Measurements from ENCODE around the gene DIDO1.

Gene DIDO1

DNA sequence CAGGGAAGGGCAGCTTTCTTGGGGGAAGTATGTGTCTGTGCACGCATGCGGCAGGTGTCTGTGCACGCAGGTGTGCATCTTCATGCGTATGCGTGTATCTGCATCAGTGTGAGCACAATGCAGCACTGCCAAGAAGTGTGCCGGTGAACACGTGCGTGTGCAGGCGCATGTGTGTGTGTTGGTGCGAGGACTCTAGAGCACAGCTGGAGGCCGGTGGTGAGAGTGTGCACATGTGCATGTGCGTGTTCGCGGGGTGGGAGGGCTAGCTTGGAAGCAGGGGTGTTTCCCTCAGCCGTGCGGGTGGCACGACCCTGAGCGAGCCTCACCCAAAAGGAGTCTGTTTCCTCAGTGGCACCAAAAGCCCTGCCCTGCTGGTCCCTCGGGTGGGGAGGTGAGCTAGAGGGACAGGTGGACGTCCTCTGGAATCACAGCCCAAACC lies 33.7 kb upstream of the DIDO1 start:
- Histone ChIP-seq H3K36me3 (ENCODE audit: control insufficient read depth, insufficient read depth, low read length) (peaks cover 2% of the 10 kb centered on the region), H3K9ac (ENCODE audit: low read length) (no peak overlapping the region), H3K4me1 (ENCODE audit: control insufficient read depth, insufficient read depth, low read length) (no peaks in the 10 kb centered on the region), H3K27ac (ENCODE audit: low read depth, low read length) (no peak overlapping the region), H3K4me3 (ENCODE audit: low read length) (no peak overlapping the region), H3K27me3 (ENCODE audit: control insufficient read depth, insufficient read depth, low read length) (no peaks in the 10 kb centered on the region)

DNA sequence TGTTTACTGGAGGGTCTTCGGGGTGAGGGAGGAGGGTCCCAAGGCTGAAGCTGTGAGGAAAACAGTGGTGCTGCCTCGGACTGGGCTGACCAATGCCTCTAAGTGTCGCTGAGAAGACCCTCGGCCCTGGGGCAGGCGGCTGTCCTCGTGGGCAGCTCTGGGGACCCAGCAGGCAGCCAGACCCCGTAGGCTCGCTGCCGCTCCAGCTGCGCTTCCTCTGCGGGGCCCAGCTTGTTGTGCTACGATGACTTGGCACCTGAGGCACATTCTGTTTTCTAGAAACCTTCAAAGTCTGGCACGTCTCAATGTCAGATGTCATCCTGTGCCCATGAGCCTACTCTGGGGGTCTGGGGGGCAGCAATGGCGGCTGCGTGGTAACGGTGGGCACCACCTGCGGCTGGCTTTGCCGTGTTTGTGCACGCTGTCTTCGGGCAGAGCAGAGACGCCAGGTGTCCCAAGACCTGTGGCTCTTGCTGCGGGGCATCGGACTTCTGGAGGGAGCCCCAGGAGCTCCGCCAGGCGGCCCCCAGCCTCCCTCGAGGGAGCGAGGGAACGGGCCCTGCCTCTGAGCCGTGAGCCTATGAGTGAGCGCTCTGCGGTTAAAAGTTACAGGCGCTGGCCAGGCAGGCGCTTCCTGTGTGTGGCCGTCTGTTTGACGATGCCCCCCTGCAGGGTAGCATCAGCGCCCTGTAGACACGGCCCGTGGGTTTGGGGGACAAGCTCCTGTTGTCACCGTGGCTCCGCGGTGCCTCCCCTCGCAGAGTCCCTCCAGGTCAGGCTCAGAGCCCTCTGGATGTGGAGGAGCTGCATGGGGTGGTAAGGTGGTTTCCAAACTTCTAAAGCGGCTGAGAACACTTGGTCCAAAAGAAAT lies 33.0 kb upstream of the DIDO1 start:
- Histone ChIP-seq H3K4me1 (ENCODE audit: control insufficient read depth, insufficient read depth, low read length) (peaks cover 2% of the 10 kb centered on the region), H3K27ac (ENCODE audit: low read depth, low read length) (no peak overlapping the region), H3K36me3 (ENCODE audit: control insufficient read depth, insufficient read depth, low read length) (peaks cover 2% of the 10 kb centered on the region)

DNA sequence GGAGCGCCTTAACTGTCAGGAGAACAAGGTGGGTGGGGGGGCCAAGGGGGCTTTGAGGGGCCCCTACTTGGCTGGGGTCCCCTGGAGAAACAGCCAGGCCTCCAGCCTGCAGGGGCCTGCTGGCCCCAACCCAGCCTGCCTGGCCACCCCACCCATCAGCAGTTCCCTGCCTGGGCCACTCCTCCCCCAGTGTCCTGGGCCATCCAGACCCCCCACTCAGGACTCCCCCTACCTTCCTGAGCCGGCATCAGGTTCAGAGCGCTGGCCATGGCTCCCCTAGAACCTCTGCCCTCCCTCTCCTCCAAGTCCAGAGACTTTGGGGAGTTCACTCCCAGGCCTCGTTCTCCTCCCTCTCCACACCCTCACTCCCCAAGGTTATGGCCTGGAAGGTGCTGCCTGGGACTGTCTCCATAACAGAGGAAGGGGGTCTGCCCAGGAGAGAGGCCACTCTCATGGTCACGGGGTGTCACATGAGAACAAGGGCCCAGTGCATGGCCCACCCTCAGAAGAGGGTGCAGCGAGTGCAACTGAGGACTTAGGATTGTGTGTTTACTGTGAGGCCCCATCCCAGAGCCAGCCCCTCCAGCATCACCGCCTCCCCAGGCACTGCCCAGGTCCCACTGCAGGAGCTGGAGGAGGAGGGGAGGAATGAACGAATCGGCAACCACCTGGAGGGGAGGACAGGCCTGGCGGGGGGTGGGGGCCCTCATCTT lies 32.2 kb upstream of the DIDO1 start:
- H3K4me3 ChIP-seq (ENCODE audit: low read length): no peak overlapping the region
- peaks cover 2% of the 10 kb centered on the region for H3K36me3 ChIP-seq (ENCODE audit: control insufficient read depth, insufficient read depth, low read length)
- H3K9ac ChIP-seq (ENCODE audit: low read length): no peak overlapping the region
- H3K27ac ChIP-seq (ENCODE audit: low read depth, low read length): no peak overlapping the region
- H3K4me1 ChIP-seq (ENCODE audit: control insufficient read depth, insufficient read depth, low read length): peaks cover 4% of the 10 kb centered on the region
- H3K27me3 ChIP-seq (ENCODE audit: control insufficient read depth, insufficient read depth, low read length): no peaks in the 10 kb centered on the region

More for the DNA sequence above, 33.0 kb upstream of the DIDO1 start:
- H3K9ac ChIP-seq (ENCODE audit: low read length): no peak overlapping the region
- no peaks in the 10 kb centered on the region for H3K27me3 ChIP-seq (ENCODE audit: control insufficient read depth, insufficient read depth, low read length)
- no peak overlapping the region for H3K4me3 ChIP-seq (ENCODE audit: low read length)

DNA sequence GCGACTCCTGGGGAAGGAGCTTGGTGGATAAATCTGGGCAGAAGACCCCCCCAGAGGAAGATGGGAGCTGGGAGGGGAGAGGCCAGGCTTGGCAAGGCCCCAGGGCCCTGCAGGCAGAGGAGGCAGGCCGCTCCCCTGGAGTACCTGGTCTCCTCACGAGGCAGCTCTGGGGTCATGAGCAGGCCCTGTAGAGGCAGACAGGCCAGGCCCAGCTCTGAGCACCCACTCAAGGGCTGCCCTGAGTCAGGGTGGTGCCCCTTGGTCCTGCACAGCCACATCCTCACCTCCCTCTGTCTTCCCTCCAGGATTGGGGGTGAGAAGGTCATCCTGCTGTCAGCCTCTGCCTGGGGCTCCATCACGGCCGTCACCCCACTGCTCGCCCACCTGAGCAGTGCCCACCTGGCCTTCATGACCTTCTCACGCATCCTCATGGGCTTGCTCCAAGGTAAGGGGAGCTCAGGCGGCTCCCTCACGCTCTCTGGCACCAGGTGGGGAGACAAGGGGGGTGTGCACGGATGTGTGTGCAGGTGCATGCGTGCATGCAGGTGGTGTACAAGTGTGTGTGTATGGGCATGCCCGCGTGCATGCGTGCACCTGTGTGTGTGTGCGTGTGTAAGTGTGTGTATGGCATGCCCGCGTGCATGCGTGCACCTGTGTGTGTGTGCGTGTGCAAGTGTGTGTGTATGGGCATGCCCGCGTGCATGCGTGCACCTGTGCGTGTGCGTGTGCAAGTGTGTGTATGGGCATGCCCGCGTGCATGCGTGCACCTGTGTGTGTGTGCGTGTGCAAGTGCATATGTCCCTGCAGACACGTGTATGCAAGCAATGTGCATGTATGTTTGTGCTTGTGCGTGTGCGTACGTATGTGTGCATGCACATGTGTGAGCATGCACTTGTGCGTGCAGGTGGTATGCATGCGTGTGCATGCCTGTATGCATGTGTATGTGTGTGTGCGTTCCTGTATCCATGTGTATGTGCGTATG lies 31.1 kb upstream of the DIDO1 start:
- Histone ChIP-seq H3K4me1 (ENCODE audit: control insufficient read depth, insufficient read depth, low read length) (peaks cover 11% of the 10 kb centered on the region), H3K27ac (ENCODE audit: low read depth, low read length) (no peak overlapping the region), H3K9ac (ENCODE audit: low read length) (no peak overlapping the region), H3K4me3 (ENCODE audit: low read length) (no peak overlapping the region), H3K36me3 (ENCODE audit: control insufficient read depth, insufficient read depth, low read length) (peaks cover 2% of the 10 kb centered on the region), H3K27me3 (ENCODE audit: control insufficient read depth, insufficient read depth, low read length) (no peaks in the 10 kb centered on the region)

- Histone ChIP-seq H3K9ac (ENCODE audit: low read length) (no peak overlapping the region), H3K27ac (ENCODE audit: low read depth, low read length) (no peak overlapping the region), H3K4me3 (ENCODE audit: low read length) (no peak overlapping the region), H3K27me3 (ENCODE audit: control insufficient read depth, insufficient read depth, low read length) (no peaks in the 10 kb centered on the region), H3K36me3 (ENCODE audit: control insufficient read depth, insufficient read depth, low read length) (no peaks in the 10 kb centered on the region), H3K4me1 (ENCODE audit: control insufficient read depth, insufficient read depth, low read length) (peaks cover 11% of the 10 kb centered on the region)
These were observed 30.3 kb upstream of the DIDO1 start for GRCh38 chr20:62956387-62957135.

DNA sequence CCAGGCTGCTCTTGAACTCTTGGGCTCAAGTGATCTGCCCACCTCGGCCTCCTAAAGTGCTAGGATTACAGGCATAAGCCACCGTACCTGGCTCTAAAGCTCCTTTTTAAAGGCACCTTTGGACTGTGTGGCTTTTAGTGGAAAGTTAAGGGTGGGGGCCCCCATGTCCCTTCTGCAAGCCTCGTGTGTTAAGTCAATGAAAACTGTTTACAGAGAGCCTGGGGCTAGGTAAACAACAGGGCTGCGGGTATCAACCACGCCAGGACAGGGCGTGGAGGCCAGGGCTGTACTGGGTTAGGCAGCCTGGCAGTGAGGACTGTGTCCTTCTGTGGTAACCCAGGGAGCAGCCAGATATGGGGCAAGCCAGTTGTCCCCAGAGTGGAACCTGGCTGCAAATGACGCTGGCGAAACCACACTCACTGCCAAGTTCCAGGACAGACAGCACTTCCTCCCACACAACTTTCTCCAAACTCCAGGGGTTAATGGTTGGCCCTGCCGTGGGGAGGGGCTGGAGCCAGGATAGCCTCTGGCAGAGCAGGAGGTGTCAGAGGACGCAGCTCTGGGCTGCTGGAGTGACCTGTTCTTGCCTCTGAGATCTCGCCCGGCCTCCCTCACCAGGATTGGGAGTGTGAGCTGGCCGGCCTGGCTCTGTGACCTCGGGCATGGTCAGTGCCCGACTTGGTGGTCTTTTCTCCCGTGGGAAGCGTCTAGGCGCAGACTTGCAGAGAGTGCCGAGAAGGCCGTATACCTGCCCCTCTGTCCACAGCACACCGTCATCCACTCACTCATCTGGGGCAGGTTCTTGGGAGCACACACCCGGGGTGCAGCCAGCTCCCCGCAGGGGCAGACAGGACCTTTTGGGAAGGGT lies 29.4 kb upstream of the DIDO1 start:
- Histone ChIP-seq H3K36me3 (ENCODE audit: control insufficient read depth, insufficient read depth, low read length) (no peaks in the 10 kb centered on the region), H3K4me3 (ENCODE audit: low read length) (no peak overlapping the region), H3K27me3 (ENCODE audit: control insufficient read depth, insufficient read depth, low read length) (no peaks in the 10 kb centered on the region), H3K27ac (ENCODE audit: low read depth, low read length) (no peak overlapping the region), H3K9ac (ENCODE audit: low read length) (no peak overlapping the region), H3K4me1 (ENCODE audit: control insufficient read depth, insufficient read depth, low read length) (peaks cover 11% of the 10 kb centered on the region)

DNA sequence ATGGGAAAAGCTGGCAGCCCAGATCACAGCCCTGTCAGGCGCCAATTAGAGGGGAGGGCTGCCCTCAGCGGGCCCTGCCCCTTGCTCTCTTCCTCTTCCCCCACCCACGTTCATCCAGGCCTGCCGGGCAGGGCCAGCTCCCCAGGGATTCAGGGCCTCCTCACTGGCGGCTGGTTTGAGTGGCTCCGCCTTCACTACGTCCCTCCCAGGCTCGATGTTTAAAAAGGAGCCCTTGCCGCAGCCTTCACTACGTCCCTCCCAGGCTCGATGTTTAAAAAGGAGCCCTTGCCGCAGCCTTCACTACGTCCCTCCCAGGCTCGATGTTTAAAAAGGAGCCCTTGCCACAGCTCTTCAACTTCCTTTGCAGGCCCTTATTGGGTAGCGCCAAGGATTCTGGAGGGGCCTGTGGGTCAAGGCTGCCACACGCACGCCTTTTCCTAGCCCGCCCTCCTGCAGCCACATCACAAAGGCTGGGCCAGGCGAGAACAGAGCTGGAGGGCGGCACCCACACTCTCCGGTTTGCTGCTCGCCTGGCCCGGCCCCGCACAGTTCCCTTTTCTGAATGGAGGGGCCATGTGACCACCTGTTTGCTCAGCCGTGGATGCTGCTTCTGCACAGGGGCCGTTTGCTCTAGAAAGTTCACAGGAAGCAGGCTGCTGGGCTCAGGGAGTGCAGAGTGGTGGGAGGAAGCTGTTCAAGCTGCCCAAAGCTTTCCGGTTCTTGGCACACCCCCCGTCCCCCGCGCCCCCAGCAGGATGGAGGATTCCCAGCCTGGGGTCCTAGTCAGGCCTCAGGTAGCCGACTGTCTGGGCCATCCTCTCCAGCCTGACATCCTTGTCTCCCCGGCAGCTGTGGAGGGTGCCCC lies 27.8 kb upstream of the DIDO1 start:
- Histone ChIP-seq H3K27me3 (ENCODE audit: control insufficient read depth, insufficient read depth, low read length) (no peaks in the 10 kb centered on the region), H3K27ac (ENCODE audit: low read depth, low read length) (peak overlapping the region; percentile 95), H3K9ac (ENCODE audit: low read length) (peak overlapping the region; percentile 68), H3K36me3 (ENCODE audit: control insufficient read depth, insufficient read depth, low read length) (peaks cover 6% of the 10 kb centered on the region), H3K4me1 (ENCODE audit: control insufficient read depth, insufficient read depth, low read length) (peaks cover 11% of the 10 kb centered on the region), H3K4me3 (ENCODE audit: low read length) (peak overlapping the region; percentile 55)

GRCh38 chr20:62952968-62953838 lies 26.9 kb upstream of the DIDO1 start:
- Histone ChIP-seq H3K27me3 (ENCODE audit: control insufficient read depth, insufficient read depth, low read length) (no peaks in the 10 kb centered on the region), H3K4me1 (ENCODE audit: control insufficient read depth, insufficient read depth, low read length) (peaks cover 11% of the 10 kb centered on the region), H3K9ac (ENCODE audit: low read length) (peak overlapping the region; percentile 68), H3K27ac (ENCODE audit: low read depth, low read length) (peak overlapping the region; percentile 95), H3K36me3 (ENCODE audit: control insufficient read depth, insufficient read depth, low read length) (peaks cover 6% of the 10 kb centered on the region), H3K4me3 (ENCODE audit: low read length) (peak overlapping the region; percentile 55)

DNA sequence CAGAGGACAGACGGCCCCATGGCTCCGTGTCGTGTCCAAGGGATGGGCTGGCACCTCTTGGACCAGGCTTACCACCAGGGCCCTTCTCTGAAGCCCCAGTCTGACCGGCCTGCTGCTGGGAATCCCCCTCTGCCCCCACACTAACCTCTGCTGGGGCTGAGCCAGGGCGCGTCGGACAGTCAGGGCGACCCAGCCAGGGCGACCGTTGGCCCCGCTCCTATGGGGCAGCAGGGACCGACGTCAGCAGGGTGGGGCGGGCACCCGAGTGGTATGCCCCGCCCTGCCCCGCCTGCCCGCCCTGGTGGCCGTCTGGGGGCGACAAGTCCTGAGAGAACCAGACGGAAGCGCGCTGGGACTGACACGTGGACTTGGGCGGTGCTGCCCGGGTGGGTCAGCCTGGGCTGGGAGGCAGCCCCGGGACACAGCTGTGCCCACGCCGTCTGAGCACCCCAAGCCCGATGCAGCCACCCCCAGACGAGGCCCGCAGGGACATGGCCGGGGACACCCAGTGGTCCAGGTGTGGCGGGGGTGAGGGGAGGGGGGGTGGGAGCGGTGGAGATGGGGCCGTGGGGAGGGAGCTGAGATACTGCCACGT lies 26.2 kb upstream of the DIDO1 start, which contains the start of gene SLC17A9:
Gene SLC17A9 (plus strand): TSS at position 337 of the 595 bp plus-strand sequence. CDS start 122 bp downstream, at position 459.
- Histone ChIP-seq H3K36me3 (ENCODE audit: control insufficient read depth, insufficient read depth, low read length) (peaks cover 11% of the 10 kb centered on the region), H3K27ac (ENCODE audit: low read depth, low read length) (peak within 1 kb of the TSS; percentile 95), H3K27me3 (ENCODE audit: control insufficient read depth, insufficient read depth, low read length) (no peaks in the 10 kb centered on the region), H3K9ac (ENCODE audit: low read length) (peak within 1 kb of the TSS; percentile 68), H3K4me1 (ENCODE audit: control insufficient read depth, insufficient read depth, low read length) (peaks cover 11% of the 10 kb centered on the region), H3K4me3 (ENCODE audit: low read length) (peak within 1 kb of the TSS; percentile 55)

Measured in rectal smooth muscle tissue (tissue), 1 donor.